Hepatocyte (in vitro differentiated cells): ENCODE results near the gene CENPB.

Experiments
- EZH2 ChIP-seq: fragments of 200-600 bp; sonication (generic); IDR thresholded peaks from 2 replicates; pipeline ENCODE4 v1.6.1; 2016; ENCODE audit warnings: antibody characterized with exemption, mild to moderate bottlenecking, borderline replicate concordance
- TF ChIP-seq, protein P1 (sequence below): fragments of 200-600 bp; sonication (generic); IDR thresholded peaks from 2 replicates; pipeline ENCODE4 v1.5.1; 2016; ENCODE audit warnings: antibody characterized with exemption, mild to moderate bottlenecking; ENCODE audit not compliant: poor library complexity

- no peak for TF ChIP-seq EZH2
- TF ChIP-seq, protein P1, sequence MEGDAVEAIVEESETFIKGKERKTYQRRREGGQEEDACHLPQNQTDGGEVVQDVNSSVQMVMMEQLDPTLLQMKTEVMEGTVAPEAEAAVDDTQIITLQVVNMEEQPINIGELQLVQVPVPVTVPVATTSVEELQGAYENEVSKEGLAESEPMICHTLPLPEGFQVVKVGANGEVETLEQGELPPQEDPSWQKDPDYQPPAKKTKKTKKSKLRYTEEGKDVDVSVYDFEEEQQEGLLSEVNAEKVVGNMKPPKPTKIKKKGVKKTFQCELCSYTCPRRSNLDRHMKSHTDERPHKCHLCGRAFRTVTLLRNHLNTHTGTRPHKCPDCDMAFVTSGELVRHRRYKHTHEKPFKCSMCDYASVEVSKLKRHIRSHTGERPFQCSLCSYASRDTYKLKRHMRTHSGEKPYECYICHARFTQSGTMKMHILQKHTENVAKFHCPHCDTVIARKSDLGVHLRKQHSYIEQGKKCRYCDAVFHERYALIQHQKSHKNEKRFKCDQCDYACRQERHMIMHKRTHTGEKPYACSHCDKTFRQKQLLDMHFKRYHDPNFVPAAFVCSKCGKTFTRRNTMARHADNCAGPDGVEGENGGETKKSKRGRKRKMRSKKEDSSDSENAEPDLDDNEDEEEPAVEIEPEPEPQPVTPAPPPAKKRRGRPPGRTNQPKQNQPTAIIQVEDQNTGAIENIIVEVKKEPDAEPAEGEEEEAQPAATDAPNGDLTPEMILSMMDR = no peak
Measured at GRCh38 chr20:3788685-3789155, 2.2 kb upstream of the CENPB start.
